Colonic mucosa (tissue), 4 donors: ENCODE data around the gene MTOR. TPM values are rescaled to one million over a fixed set of nuclear protein-coding genes. Genes with fewer than 3 reads are reported as not detected.
"Not testable (repeated sequence)": the region's sequence is repeated elsewhere in the genome, so short reads cannot be mapped to it uniquely, and the experiment has no call there.

Experiments
- DNase-seq: peaks from one replicate; pipeline ENCODE4 v3.0.0-alpha.2; 2020
- H3K27ac ChIP-seq: fragments of 200-600 bp; one replicate; pipeline ENCODE4 v1.8.0; 2021
- H3K27me3 ChIP-seq: fragments of 200-600 bp; one replicate; pipeline ENCODE4 v1.8.0; 2021
- H3K36me3 ChIP-seq: fragments of 200-600 bp; one replicate; pipeline ENCODE4 v1.8.0; 2021
- H3K4me1 ChIP-seq: fragments of 200-600 bp; one replicate; pipeline ENCODE4 v1.8.0; 2021; ENCODE audit warnings: mild to moderate bottlenecking
- H3K4me3 ChIP-seq: fragments of 200-600 bp; one replicate; pipeline ENCODE4 v1.8.0; 2021
- H3K9ac ChIP-seq, 2 donors: one replicate each; pipeline ENCODE4 v1.7.0; 2013; ENCODE audit warnings: control low read depth in 2 of 2, low read depth in 2 of 2, low read length in 2 of 2
- H3K9me3 ChIP-seq: fragments of 200-600 bp; one replicate; pipeline ENCODE4 v1.8.0; 2021
- CTCF ChIP-seq: fragments of 200-600 bp; IDR thresholded peaks from one replicate; pipeline ENCODE4 v1.8.0; 2022; ENCODE audit warnings: antibody characterized with exemption, mild to moderate bottlenecking
- intact Hi-C: fragments of 100-400 bp; cut with DNase I; formaldehyde crosslinking; loops from one replicate; pipeline ENCODE4 v1.14.1; 2022
- total RNA-seq, 2 donors: library from RNA; stranded (reverse); fragmentation: NEBNext Ultra II Directional in 1 of 2; extraction: Animal tissue kit (Norgen Biotek cat#: 25700) in 1 of 2; gene quantifications; one replicate each; pipeline ENCODE4 v1.2.1, GENCODE V29; 2021
- donor health status: healthy.
- donor health status: DM: no; HTN: no; CAD: no.
- donor health status: DM: no; HTN: no; CAD: no.

The MTOR gene
- total RNA-seq, 2 donors from 2014 or later = 29.9 to 50.2 TPM

- DNase-seq = no peak
- Histone ChIP-seq H3K4me1 (no peaks in the 10 kb centered on the region), H3K9me3 (no peaks in the 10 kb centered on the region), H3K36me3 (no peaks in the 10 kb centered on the region), H3K27me3 (no peaks in the 10 kb centered on the region), H3K27ac (no peak overlapping the region), H3K9ac (no peak overlapping the region), H3K4me3 (no peak overlapping the region)
- intact Hi-C loops = no loop called here
- no peak for TF ChIP-seq CTCF
Observed at GRCh38 chr1:11184973-11185372, 77.4 kb downstream of the MTOR start.

GRCh38 chr1:11182884-11183283 lies 79.5 kb downstream of the MTOR start:
- intact Hi-C loops = no loop called here
- Histone ChIP-seq H3K27me3 (no peaks in the 10 kb centered on the region), H3K9ac (no peak overlapping the region), H3K36me3 (no peaks in the 10 kb centered on the region), H3K27ac (no peak overlapping the region), H3K4me1 (no peaks in the 10 kb centered on the region), H3K9me3 (no peaks in the 10 kb centered on the region), H3K4me3 (no peak overlapping the region)
- DNase-seq = no peak
- TF ChIP-seq CTCF = no peak

GRCh38 chr1:11180342-11180744 lies 82.0 kb downstream of the MTOR start:
- Histone ChIP-seq H3K27ac (no peak overlapping the region), H3K9me3 (no peaks in the 10 kb centered on the region), H3K36me3 (no peaks in the 10 kb centered on the region), H3K4me3 (no peak overlapping the region), H3K4me1 (no peaks in the 10 kb centered on the region), H3K27me3 (no peaks in the 10 kb centered on the region), H3K9ac (no peak overlapping the region)
- DNase-seq = no peak
- no peak for TF ChIP-seq CTCF
- intact Hi-C loops = no loop called here

- H3K27me3 ChIP-seq, H3K9me3 ChIP-seq, H3K4me3 ChIP-seq, H3K9ac ChIP-seq, H3K36me3 ChIP-seq, H3K4me1 ChIP-seq, intact Hi-C loops, H3K27ac ChIP-seq, DNase-seq: not testable (repeated sequence)
Observed at GRCh38 chr1:11179749-11180148, 82.6 kb downstream of the MTOR start.

GRCh38 chr1:11179125-11179524 lies 83.2 kb downstream of the MTOR start:
- Histone ChIP-seq H3K27ac (no peak overlapping the region), H3K4me1 (no peaks in the 10 kb centered on the region), H3K9me3 (no peaks in the 10 kb centered on the region), H3K9ac (no peak overlapping the region), H3K27me3 (no peaks in the 10 kb centered on the region), H3K36me3 (no peaks in the 10 kb centered on the region), H3K4me3 (no peak overlapping the region)
- intact Hi-C loops = no loop called here
- no peak for TF ChIP-seq CTCF
- DNase-seq = no peak

GRCh38 chr1:11178021-11179015 lies 84.0 kb downstream of the MTOR start:
- no peak for TF ChIP-seq CTCF
- H3K27me3 ChIP-seq = no peaks in the 10 kb centered on the region
- no peak overlapping the region for H3K4me3 ChIP-seq
- H3K4me1 ChIP-seq = no peaks in the 10 kb centered on the region
- intact Hi-C loops = no loop called here
- H3K36me3 ChIP-seq = no peaks in the 10 kb centered on the region
- no peak overlapping the region for H3K27ac ChIP-seq
- H3K9me3 ChIP-seq = no peaks in the 10 kb centered on the region
- H3K9ac ChIP-seq = no peak overlapping the region
- no peak for DNase-seq
